ENCODE data around the gene ZCCHC9.
"Not testable (repeated sequence)": the region's sequence is repeated elsewhere in the genome, so short reads cannot be mapped to it uniquely, and the experiment has no call there.

The ZCCHC9 gene

GRCh38 chr5:81301271-81302015 is at the start of gene ZCCHC9:
Gene ZCCHC9, plus strand, starts transcription at chr5:81301587. Its CDS starts 3,171 bp downstream, at chr5:81304758.
- peak; percentile 94 to 95 for ATAC-seq

- ATAC-seq: no peak
Measured at GRCh38 chr5:81251922-81252321, 49.5 kb upstream of the ZCCHC9 start.

- no peak for ATAC-seq
Measured at GRCh38 chr5:81252904-81253303, 48.5 kb upstream of the ZCCHC9 start.

- no peak for ATAC-seq
Measured at GRCh38 chr5:81253875-81254274, 47.5 kb upstream of the ZCCHC9 start.

- ATAC-seq: no peak
Measured at GRCh38 chr5:81254886-81255559, 46.4 kb upstream of the ZCCHC9 start.

- no peak for ATAC-seq
Measured at GRCh38 chr5:81256766-81257165, 44.6 kb upstream of the ZCCHC9 start.

GRCh38 chr5:81262796-81263195 is 38.6 kb upstream of the ZCCHC9 start:
- not testable (repeated sequence) for ATAC-seq

- ATAC-seq: no peak
Measured at GRCh38 chr5:81265101-81265500, 36.3 kb upstream of the ZCCHC9 start.

- ATAC-seq: peak; percentile 79 to 81
Measured at GRCh38 chr5:81268521-81269196, 32.7 kb upstream of the ZCCHC9 start.

- ATAC-seq: no peak
Measured at GRCh38 chr5:81269751-81270393, 31.5 kb upstream of the ZCCHC9 start.

GRCh38 chr5:81270394-81271027 is 30.9 kb upstream of the ZCCHC9 start:
- not testable (repeated sequence) for ATAC-seq

GRCh38 chr5:81283976-81284375 is 17.4 kb upstream of the ZCCHC9 start:
- no peak for ATAC-seq

GRCh38 chr5:81286059-81286617 is 15.2 kb upstream of the ZCCHC9 start:
- ATAC-seq: no peak

GRCh38 chr5:81288021-81288433 is 13.4 kb upstream of the ZCCHC9 start:
- peak; percentile 54 to 65 for ATAC-seq

GRCh38 chr5:81290146-81290545 is 11.2 kb upstream of the ZCCHC9 start:
- no peak for ATAC-seq

GRCh38 chr5:81292130-81292529 is 9.3 kb upstream of the ZCCHC9 start:
- no peak for ATAC-seq

- ATAC-seq: peak; percentile 63 to 66
Measured at GRCh38 chr5:81294021-81294420, 7.4 kb upstream of the ZCCHC9 start.

- ATAC-seq: no peak
Measured at GRCh38 chr5:81297531-81297930, 3.9 kb upstream of the ZCCHC9 start.

GRCh38 chr5:81300921-81301270 is 491 bp upstream of the ZCCHC9 start:
- ATAC-seq: no peak

- ATAC-seq: no peak
Measured at GRCh38 chr5:81302596-81302995, 1.2 kb downstream of the ZCCHC9 start.

- ATAC-seq: no peak
Measured at GRCh38 chr5:81303563-81303962, 2.2 kb downstream of the ZCCHC9 start.

- ATAC-seq: peak; percentile 19 to 34
Measured at GRCh38 chr5:81305785-81306184, 4.4 kb downstream of the ZCCHC9 start.
